ENCODE data around the gene AACS. TPM values are rescaled to one million over a fixed set of nuclear protein-coding genes. Genes with fewer than 3 reads are reported as not detected.

The AACS gene
- polyA plus RNA-seq, 1 donor from 2014 or later: 33.2 TPM

GRCh38 chr12:125145196-125145595 is 80.0 kb downstream of the AACS start:
- H3K4me2 ChIP-seq (ENCODE audit: low read length): no peak overlapping the region
- H4K20me1 ChIP-seq (ENCODE audit: insufficient read depth): no peaks in the 10 kb centered on the region
- H3K9me3 ChIP-seq (ENCODE audit: low read length): no peaks in the 10 kb centered on the region
- no peak overlapping the region for H3K4me3 ChIP-seq (ENCODE audit: low read length)
- no peaks in the 10 kb centered on the region for H3K79me2 ChIP-seq (replicated peaks; ENCODE audit: insufficient read depth, low read length)
- no peaks in the 10 kb centered on the region for H3K36me3 ChIP-seq (ENCODE audit: insufficient read depth, low read length)
- no peaks in the 10 kb centered on the region for H3K9me2 ChIP-seq (ENCODE audit: insufficient read depth, low read length)
- TF ChIP-seq SMC3 (conservative IDR thresholded peaks at IDR 0.05; ENCODE audit: poor library complexity) (no peak), CTCF (IDR thresholded peaks at IDR 0.05; ENCODE audit: poor library complexity, severe bottlenecking) (no peak)
- no peak overlapping the region for H2AFZ ChIP-seq (ENCODE audit: low read depth, low read length)
- no peaks in the 10 kb centered on the region for H3F3A ChIP-seq (ENCODE audit: insufficient read depth, low read length, poor library complexity, severe bottlenecking)
- H3K27me3 ChIP-seq (ENCODE audit: insufficient read depth, low read depth, low read length): no peaks in the 10 kb centered on the region
- H3K27ac ChIP-seq (ENCODE audit: low read length): no peak overlapping the region
- no peak overlapping the region for H3K9ac ChIP-seq (ENCODE audit: low read length)

- H3K27me3 ChIP-seq (ENCODE audit: insufficient read depth, low read depth, low read length): no peaks in the 10 kb centered on the region
Measured at GRCh38 chr12:125148316-125148715, 83.1 kb downstream of the AACS start.

More at GRCh38 chr12:125148316-125148715, 83.1 kb downstream of the AACS start:
- Histone ChIP-seq H3K36me3 (ENCODE audit: insufficient read depth, low read length) (no peaks in the 10 kb centered on the region), H3K4me3 (ENCODE audit: low read length) (no peak overlapping the region), H3K4me2 (ENCODE audit: low read length) (no peak overlapping the region), H3K9ac (ENCODE audit: low read length) (no peak overlapping the region), H2AFZ (ENCODE audit: low read depth, low read length) (no peak overlapping the region), H4K20me1 (ENCODE audit: insufficient read depth) (no peaks in the 10 kb centered on the region), H3K9me3 (ENCODE audit: low read length) (no peaks in the 10 kb centered on the region), H3F3A (ENCODE audit: insufficient read depth, low read length, poor library complexity, severe bottlenecking) (no peaks in the 10 kb centered on the region), H3K9me2 (ENCODE audit: insufficient read depth, low read length) (no peaks in the 10 kb centered on the region), H3K79me2 (replicated peaks; ENCODE audit: insufficient read depth, low read length) (no peaks in the 10 kb centered on the region), H3K27ac (ENCODE audit: low read length) (no peak overlapping the region)
- TF ChIP-seq CTCF (IDR thresholded peaks at IDR 0.05; ENCODE audit: poor library complexity, severe bottlenecking) (no peak), RAD21 (conservative IDR thresholded peaks at IDR 0.05) (no peak), EZH2 (IDR thresholded peaks at IDR 0.05; ENCODE audit: borderline replicate concordance, insufficient read depth, low read length, poor library complexity, severe bottlenecking) (no peak), EP300 (conservative IDR thresholded peaks at IDR 0.05; ENCODE audit: poor library complexity, severe bottlenecking) (no peak), REST (IDR thresholded peaks at IDR 0.05; ENCODE audit: borderline replicate concordance) (no peak), POLR2AphosphoS5 (IDR thresholded peaks at IDR 0.05) (no peak), SMC3 (conservative IDR thresholded peaks at IDR 0.05; ENCODE audit: poor library complexity) (no peak), TAF1 (IDR thresholded peaks at IDR 0.05; ENCODE audit: low read depth) (no peak), MXI1 (conservative IDR thresholded peaks at IDR 0.05; ENCODE audit: poor library complexity, severe bottlenecking) (no peak)
